Esophagus squamous epithelium (tissue), 4 donors: ENCODE measurements around the gene LYRM1.
"Not testable (repeated sequence)": the region's sequence is repeated elsewhere in the genome, so short reads cannot be mapped to it uniquely, and the experiment has no call there.

Source experiments
- POLR2A ChIP-seq, 4 donors: fragments of 450-650 bp; IDR thresholded peaks; one replicate each; pipeline ENCODE4 v1.6.1; 2017; ENCODE audit warnings: antibody characterized with exemption in 4 of 4, mild to moderate bottlenecking in 4 of 4, moderate library complexity in 3 of 4
- TF ChIP-seq, protein P1 (sequence below), 6 experiments: fragments of 450-650 bp in 4 of 6; fragments of 200-600 bp in 2 of 6; sonication (generic) in 2 of 6; IDR thresholded peaks; one replicate each; pipeline ENCODE4 v1.5.1; 2016 to 2019; ENCODE audit warnings: antibody characterized with exemption in 6 of 6, mild to moderate bottlenecking in 4 of 6, moderate library complexity in 4 of 6

DNA sequence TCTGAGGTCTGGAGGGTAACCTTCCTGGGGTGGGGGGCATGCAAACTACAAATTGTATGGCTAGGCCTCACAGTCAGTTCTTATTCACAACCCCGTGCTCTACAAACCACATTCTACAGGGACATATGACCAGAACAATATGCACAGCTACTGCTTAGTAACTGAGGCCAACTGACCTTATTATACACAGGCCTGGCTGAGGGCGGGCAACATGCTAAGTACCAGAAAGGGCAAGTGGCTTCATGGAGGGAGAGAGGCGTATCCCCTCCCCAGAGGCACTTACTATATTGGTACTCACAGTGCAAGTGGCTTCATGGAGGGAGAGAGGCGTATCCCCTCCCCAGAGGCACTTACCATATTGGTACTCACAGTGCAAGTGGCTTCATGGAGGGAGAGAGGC, 39.6 kb upstream of the LYRM1 start:
- TF ChIP-seq, protein P1, sequence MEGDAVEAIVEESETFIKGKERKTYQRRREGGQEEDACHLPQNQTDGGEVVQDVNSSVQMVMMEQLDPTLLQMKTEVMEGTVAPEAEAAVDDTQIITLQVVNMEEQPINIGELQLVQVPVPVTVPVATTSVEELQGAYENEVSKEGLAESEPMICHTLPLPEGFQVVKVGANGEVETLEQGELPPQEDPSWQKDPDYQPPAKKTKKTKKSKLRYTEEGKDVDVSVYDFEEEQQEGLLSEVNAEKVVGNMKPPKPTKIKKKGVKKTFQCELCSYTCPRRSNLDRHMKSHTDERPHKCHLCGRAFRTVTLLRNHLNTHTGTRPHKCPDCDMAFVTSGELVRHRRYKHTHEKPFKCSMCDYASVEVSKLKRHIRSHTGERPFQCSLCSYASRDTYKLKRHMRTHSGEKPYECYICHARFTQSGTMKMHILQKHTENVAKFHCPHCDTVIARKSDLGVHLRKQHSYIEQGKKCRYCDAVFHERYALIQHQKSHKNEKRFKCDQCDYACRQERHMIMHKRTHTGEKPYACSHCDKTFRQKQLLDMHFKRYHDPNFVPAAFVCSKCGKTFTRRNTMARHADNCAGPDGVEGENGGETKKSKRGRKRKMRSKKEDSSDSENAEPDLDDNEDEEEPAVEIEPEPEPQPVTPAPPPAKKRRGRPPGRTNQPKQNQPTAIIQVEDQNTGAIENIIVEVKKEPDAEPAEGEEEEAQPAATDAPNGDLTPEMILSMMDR (IDR thresholded peaks at IDR 0.05): not testable (repeated sequence)
- not testable (repeated sequence) for TF ChIP-seq POLR2A (IDR thresholded peaks at IDR 0.05)
